Loucy (cell line): ENCODE measurements around the gene DCX.

Experiments
- H2AFZ ChIP-seq: fragments of 200-600 bp; sonication (generic); 2 replicates; pipeline ENCODE4 v1.6.0; 2016; ENCODE audit warnings: antibody characterized with exemption, mild to moderate bottlenecking, low read length, moderate library complexity
- H3F3A ChIP-seq: fragments of 200-600 bp; 2 replicates; pipeline ENCODE4 v1.6.0; 2016; ENCODE audit warnings: antibody characterized with exemption, low read depth, mild to moderate bottlenecking
- H3K27me3 ChIP-seq: fragments of 200-600 bp; sonication (generic); 2 replicates; pipeline ENCODE4 v1.6.1; 2014; ENCODE audit warnings: low read length, mild to moderate bottlenecking; ENCODE audit not compliant: insufficient read depth, poor library complexity, severe bottlenecking
- H3K36me3 ChIP-seq: fragments of 200-600 bp; sonication (generic); 2 replicates; pipeline ENCODE4 v1.6.1; 2016; ENCODE audit warnings: low read length; ENCODE audit not compliant: insufficient read depth
- H3K4me1 ChIP-seq: fragments of 200-600 bp; sonication (generic); 2 replicates; pipeline ENCODE4 v1.5.1; 2014; ENCODE audit warnings: low read length, mild to moderate bottlenecking; ENCODE audit not compliant: insufficient read depth, poor library complexity, severe bottlenecking
- H3K4me2 ChIP-seq: fragments of 200-600 bp; sonication (generic); 2 replicates; pipeline ENCODE4 v1.6.0; 2014; ENCODE audit warnings: antibody characterized with exemption, low read length, low read depth, mild to moderate bottlenecking; ENCODE audit not compliant: poor library complexity, severe bottlenecking
- H3K4me3 ChIP-seq: fragments of 200-600 bp; sonication (generic); 2 replicates; pipeline ENCODE4 v1.5.1; 2014; ENCODE audit warnings: low read length, mild to moderate bottlenecking, mixed read lengths; ENCODE audit not compliant: poor library complexity, severe bottlenecking
- H3K79me2 ChIP-seq: fragments of 200-600 bp; sonication (generic); 2 replicates; pipeline ENCODE4 v1.6.1; 2014; ENCODE audit warnings: low read length; ENCODE audit not compliant: insufficient read depth
- H3K9ac ChIP-seq: fragments of 200-600 bp; sonication (generic); 2 replicates; pipeline ENCODE4 v1.6.0; 2014; ENCODE audit warnings: mild to moderate bottlenecking, low read depth, low read length, moderate library complexity; ENCODE audit not compliant: poor library complexity, severe bottlenecking
- H3K9me2 ChIP-seq: fragments of 200-600 bp; sonication (generic); replicated peaks from 2 replicates; pipeline ENCODE4 v1.6.1; 2016; ENCODE audit warnings: low read depth, low read length, mixed read lengths
- H3K9me3 ChIP-seq: fragments of 200-600 bp; sonication (generic); 2 replicates; pipeline ENCODE4 v1.6.1; 2014; ENCODE audit warnings: mild to moderate bottlenecking, antibody characterized with exemption, low read length, low read depth; ENCODE audit not compliant: insufficient read depth
- H4K20me1 ChIP-seq: fragments of 200-600 bp; sonication (generic); 2 replicates; pipeline ENCODE4 v1.6.0; 2014; ENCODE audit warnings: antibody characterized with exemption, low read length, mild to moderate bottlenecking; ENCODE audit not compliant: insufficient read depth, poor library complexity, severe bottlenecking
- EZH2phosphoT487 ChIP-seq: fragments of 200-600 bp; IDR thresholded peaks from 2 replicates; pipeline ENCODE4 v1.6.1; 2018; ENCODE audit warnings: antibody characterized with exemption, mild to moderate bottlenecking, moderate library complexity, borderline replicate concordance
- TF ChIP-seq, protein P1 (sequence below): fragments of 200-600 bp; sonication (generic); conservative IDR thresholded peaks from 2 replicates; pipeline ENCODE4 v1.5.1; 2014; ENCODE audit warnings: mild to moderate bottlenecking, antibody characterized with exemption, low read length

The DCX gene

DNA sequence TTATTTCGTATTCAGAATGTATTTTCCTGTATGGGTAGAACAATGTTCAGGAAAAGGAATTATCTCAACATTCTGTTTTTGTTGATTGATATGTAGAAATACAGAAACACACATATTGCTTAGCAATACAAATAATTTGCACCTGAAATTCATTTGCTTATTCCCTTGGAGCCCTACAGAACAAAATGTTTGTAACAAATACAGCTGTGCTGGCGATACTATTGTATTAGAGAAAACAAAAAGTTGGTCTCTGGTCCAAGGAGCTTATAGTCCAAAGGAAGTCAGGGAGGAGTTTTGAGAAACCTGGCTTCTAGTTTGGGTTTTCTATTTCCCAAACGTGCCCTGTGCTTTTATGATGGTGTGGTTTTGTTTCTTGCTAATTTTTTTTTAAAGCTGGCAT lies 104.0 kb downstream of the DCX start:
- no peak overlapping the region for H3K4me3 ChIP-seq
- H3K79me2 ChIP-seq, result no peaks in the 10 kb centered on the region
- H3K9me2 ChIP-seq, result no peaks in the 10 kb centered on the region
- no peaks in the 10 kb centered on the region for H3K36me3 ChIP-seq
- no peaks in the 10 kb centered on the region for H3F3A ChIP-seq
- no peak overlapping the region for H3K4me2 ChIP-seq
- H3K27me3 ChIP-seq, result no peaks in the 10 kb centered on the region
- TF ChIP-seq, protein P1, sequence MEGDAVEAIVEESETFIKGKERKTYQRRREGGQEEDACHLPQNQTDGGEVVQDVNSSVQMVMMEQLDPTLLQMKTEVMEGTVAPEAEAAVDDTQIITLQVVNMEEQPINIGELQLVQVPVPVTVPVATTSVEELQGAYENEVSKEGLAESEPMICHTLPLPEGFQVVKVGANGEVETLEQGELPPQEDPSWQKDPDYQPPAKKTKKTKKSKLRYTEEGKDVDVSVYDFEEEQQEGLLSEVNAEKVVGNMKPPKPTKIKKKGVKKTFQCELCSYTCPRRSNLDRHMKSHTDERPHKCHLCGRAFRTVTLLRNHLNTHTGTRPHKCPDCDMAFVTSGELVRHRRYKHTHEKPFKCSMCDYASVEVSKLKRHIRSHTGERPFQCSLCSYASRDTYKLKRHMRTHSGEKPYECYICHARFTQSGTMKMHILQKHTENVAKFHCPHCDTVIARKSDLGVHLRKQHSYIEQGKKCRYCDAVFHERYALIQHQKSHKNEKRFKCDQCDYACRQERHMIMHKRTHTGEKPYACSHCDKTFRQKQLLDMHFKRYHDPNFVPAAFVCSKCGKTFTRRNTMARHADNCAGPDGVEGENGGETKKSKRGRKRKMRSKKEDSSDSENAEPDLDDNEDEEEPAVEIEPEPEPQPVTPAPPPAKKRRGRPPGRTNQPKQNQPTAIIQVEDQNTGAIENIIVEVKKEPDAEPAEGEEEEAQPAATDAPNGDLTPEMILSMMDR, result no peak
- TF ChIP-seq EZH2phosphoT487, result no peak
- no peaks in the 10 kb centered on the region for H3K4me1 ChIP-seq
- H3K9me3 ChIP-seq, result no peaks in the 10 kb centered on the region
- H2AFZ ChIP-seq, result no peak overlapping the region
- H3K9ac ChIP-seq, result no peak overlapping the region
- H4K20me1 ChIP-seq, result no peaks in the 10 kb centered on the region

DNA sequence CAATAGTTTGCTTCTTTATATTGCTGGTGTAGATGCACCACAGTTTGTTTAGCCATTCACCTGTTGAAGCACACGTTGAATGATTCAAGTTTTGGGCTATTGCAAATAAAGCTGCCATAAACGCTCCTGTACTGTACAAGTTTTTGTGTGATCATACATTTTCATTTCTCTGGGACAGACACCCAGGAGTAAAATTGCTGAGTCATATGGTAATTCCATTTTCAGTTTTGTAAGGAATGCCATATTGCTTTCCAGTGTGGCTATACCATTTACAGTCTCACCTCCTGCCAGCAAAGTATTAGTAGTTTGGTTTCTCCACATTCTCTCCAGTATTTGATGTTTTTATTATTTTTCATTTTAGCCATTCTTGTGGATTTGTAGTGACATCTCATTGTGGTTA lies 109.7 kb downstream of the DCX start:
- H3K9me2 ChIP-seq, result no peaks in the 10 kb centered on the region
- H4K20me1 ChIP-seq, result no peaks in the 10 kb centered on the region
- H3K9ac ChIP-seq, result no peak overlapping the region
- no peak overlapping the region for H2AFZ ChIP-seq
- no peaks in the 10 kb centered on the region for H3K79me2 ChIP-seq
- H3K4me3 ChIP-seq, result no peak overlapping the region
- no peak overlapping the region for H3K4me2 ChIP-seq
- H3K27me3 ChIP-seq, result no peaks in the 10 kb centered on the region
- no peaks in the 10 kb centered on the region for H3K36me3 ChIP-seq
- no peaks in the 10 kb centered on the region for H3F3A ChIP-seq
- no peaks in the 10 kb centered on the region for H3K4me1 ChIP-seq
- no peaks in the 10 kb centered on the region for H3K9me3 ChIP-seq
- no peak for TF ChIP-seq EZH2phosphoT487
- TF ChIP-seq, protein P1, result no peak

DNA sequence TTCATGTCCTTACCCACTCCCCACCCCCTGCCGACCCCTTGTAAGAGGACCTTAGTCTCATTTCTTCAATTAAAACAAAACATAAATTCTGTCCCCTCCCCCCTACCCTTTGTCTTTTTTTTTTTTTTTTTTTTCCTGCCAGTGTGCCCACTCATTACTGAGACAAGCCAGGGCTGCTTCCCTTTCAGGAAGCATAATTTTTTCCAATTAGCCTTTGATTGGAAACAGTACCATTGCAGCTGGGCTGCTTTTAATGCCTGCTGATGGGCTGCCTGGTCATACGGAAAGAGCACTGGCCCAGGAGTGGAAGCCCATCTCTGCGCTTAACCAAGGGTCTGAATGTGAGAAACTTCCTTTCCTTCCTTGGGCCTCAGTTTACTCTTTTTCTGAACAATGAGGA lies 123.2 kb downstream of the DCX start:
- no peaks in the 10 kb centered on the region for H3K36me3 ChIP-seq
- H3K9me3 ChIP-seq, result no peaks in the 10 kb centered on the region
- H3F3A ChIP-seq, result no peaks in the 10 kb centered on the region
- H3K27me3 ChIP-seq, result no peaks in the 10 kb centered on the region
- no peak overlapping the region for H3K4me2 ChIP-seq
- H3K9ac ChIP-seq, result no peak overlapping the region
- H3K4me3 ChIP-seq, result no peak overlapping the region
- H3K9me2 ChIP-seq, result no peaks in the 10 kb centered on the region
- no peaks in the 10 kb centered on the region for H3K4me1 ChIP-seq
- H2AFZ ChIP-seq, result no peak overlapping the region
- no peaks in the 10 kb centered on the region for H4K20me1 ChIP-seq
- no peak for TF ChIP-seq EZH2phosphoT487
- TF ChIP-seq, protein P1, result no peak
- H3K79me2 ChIP-seq, result no peaks in the 10 kb centered on the region
